GM18499 (cell line): ENCODE data around the gene BIRC5.
"Not testable (repeated sequence)": the region's sequence is repeated elsewhere in the genome, so short reads cannot be mapped to it uniquely, and the experiment has no call there.

ENCODE experiments used
- ATAC-seq: cut with Tn5 transposase; IDR thresholded peaks from one replicate; pipeline ENCODE4 v1.9.1; 2021; ENCODE audit warnings: moderate number of reproducible peaks; ENCODE audit not compliant: insufficient read depth, unreplicated experiment

The BIRC5 gene

DNA sequence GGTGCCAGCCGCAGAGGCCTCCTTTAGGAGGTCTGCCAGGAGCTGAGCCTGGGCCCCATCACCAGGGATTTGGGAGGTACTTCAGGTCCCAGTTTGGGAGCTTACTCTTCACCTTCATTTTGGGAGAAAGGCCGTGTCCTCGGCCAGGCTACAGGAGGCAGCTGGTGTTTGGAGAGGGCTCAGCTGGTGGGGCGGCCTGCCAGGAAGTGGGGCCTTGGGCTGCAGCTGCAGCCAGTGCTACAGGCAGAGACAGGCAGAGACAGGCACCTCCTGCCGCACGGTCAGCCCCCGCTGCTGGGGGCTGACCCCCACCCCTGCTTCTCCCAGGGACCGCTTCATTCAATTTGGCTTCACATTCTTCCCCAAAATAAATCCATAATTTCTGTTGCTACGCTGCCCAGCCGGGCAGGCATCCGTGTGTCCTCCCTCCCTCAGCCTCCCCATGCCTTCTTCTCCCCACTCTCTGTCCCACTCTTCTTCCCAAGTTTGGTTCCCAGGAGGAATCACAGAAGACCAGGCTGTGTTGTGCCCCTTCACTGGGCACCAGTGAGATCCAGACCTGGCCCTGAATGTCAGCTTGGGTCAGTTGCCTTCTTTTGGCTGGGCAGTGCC, 23.5 kb downstream of the BIRC5 start:
- ATAC-seq: no peak

DNA sequence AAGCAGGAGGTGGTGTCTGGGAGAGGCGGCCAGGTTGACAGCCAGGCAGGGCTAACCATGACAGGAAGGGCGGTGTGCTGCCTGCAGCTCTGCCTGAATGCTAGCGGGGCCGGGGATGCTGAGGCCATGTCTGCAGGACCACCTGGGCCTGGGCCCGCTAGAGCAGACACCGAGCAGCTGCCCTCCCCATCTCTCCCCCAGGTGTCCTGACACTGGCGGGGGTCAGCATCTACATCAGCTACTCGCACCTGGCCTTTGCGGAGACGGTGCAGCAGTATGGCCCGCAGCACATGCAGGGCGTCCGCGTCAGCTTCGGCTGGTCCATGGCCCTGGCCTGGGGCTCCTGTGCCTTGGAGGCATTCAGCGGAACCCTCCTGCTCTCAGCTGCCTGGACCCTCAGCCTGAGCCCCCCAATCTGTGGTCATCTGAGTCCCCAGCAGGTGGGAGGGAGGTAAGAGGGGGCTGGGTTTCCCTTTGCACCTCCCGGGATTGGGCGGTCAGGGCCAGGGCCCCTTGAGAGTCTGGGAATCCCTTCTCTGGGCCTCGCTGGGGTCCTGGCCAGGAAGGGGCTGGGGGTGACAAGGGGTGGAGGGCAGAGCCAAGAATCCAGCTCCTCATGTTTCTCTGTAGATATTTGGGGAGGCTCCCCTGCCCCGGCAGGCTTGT, 24.9 kb downstream of the BIRC5 start:
- no peak for ATAC-seq

DNA sequence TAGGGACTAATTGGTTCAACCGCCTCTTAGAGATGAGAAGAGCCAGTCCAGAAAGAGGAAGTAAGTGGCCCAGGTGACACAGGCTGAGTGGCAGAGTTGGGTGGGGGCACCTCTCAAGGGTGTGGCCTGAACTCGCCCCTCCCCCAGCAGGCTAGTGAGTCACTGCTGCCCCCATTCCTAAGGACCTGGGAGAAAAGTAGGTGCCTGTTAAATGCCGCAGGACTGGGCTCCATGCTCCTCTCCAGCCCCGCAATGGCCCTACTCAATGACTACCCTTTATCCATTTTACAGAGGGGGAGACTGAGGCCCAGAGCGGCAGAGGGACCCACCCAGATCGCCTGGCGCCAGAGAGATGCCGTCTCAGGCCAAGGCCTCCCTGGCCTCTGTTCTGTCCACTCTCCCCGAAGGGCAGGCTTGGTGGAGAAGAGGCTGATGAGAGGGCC, 25.5 kb downstream of the BIRC5 start:
- no peak for ATAC-seq

DNA sequence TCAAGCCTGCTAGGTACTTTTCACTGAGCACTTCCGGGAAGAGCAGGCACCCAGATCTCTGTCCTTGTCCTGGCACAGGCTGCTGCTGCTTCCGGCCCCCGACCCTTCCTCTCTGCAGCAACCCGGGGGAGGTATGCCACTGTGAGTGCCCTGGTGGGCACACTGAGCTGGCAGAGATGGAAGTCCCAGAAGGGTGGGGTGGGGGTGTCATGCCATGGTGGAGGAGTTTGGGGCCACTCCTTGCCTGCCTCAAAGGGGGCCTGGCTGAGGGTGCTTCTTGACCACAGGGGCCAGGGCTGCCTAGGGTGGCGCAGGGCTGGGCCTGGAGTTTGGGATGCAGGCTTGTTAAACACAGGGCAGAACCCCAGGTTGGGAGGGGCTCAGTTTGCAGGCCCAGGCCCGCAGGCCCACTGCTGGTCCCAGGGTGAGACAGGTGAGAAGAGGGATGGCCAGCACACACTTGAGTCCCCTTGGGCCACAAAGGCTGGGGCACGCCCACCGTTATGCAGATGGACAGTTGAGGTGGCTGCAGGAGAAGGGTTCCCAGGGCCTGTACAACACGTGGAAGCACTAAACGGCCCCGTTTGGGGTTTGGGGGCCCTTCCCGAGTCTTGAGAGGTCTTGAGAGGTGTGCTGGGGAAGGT, 26.1 kb downstream of the BIRC5 start:
- ATAC-seq: no peak

DNA sequence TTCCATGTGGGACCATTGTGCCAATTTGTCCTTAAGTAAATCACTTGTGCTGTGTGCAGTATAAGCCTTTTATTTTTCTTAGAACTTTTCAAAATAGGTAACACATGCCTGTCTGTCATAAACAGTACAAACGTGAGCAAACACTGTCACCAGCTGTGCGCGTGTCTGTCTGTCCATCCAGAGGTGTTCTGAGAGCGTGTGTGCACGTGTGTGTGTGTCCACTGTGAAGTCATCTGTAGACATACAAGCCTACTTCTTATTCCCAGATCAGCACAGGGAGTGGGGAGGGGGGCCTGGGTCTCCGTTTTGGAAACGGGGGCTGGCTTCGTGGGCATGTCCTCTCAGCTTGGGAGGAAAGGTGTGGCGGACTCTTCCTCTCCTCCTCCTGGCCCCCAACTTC, 26.8 kb downstream of the BIRC5 start:
- ATAC-seq: no peak

DNA sequence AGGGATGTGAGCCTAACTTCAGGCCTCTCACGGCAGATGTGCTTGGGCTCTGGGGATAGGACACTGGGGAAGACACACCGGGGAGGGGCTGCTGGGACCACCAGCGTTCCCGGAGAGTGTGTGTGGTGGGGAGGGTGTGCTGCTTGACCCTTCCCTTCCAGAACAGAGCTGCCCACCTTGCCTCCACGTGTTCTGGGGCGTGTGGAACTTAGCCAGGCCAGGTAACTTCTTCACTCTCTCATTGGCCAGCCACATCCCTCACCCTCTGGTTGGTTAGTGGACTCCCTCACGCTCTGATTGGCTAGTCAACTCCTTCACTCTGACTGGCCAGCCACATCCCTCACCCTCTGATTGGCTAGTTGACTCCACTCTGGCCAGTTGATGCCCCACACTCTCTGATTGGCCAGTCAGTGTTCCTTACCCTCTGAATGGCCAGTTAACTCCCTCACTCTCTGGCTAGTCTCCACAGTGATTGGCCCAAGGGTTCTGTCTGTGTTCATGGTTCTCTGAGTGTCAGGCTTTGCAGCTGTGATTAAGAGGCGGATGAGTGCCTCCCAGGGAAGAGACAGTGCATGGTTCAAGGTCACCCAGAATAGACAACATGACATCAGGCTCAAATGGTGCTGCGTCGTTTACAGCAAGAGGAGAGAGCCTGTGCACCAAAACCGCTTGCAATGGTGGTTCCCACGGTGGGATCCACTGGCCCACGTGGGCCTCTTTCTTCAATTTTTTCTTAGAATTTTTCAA, 27.4 kb downstream of the BIRC5 start:
- ATAC-seq: no peak

DNA sequence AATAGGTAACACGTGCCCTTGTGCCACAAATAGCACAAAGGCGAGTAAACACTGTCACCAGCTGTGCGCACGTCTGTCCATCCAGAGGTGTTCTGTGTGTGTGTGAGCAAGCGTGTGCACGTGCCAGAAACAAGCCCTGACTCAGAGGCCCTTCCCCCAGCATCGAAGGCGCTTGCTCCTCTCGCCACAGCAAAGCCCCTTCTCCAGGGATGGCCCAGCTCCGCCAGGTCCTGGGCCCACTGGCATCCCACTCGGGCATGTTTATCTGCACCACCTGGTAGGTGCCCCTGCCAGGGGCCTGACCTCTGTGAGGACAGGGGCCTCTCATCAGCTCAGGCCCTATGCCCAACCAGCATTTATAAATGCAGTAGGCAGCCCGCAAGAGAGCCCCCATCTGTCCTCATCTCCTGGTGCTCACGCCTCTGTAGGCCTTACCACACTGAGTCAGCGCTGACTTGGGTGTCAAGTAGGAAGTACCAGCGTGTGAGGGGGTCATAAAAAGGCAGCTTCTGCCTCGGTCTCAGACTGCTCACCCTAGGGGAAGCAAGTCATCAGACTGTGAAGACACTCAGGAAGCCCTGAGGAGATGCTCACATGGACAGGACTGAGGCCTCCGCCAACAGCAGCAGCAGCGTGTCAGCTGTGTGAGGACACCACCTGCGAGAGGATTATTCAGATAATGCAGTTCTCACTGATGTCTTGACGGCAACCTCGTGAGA, 28.1 kb downstream of the BIRC5 start:
- no peak for ATAC-seq

DNA sequence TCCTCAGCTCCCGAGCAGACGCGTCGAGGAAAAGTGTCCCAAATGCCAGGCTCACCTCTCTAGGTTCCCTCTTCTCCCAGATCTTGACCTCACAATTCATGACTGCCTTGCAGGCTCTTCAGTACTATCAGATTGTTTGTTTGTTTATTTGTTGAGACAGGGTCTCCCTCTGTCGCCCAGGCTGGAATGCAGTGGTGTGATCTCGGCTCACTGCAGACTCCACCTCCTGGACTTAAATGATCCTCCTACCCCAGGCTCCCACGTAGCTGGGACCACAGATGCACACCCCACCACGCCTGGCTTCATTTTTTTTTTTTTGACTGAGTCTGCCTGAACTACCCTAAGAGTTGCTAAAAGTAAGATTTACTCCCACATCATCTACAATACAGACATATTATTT, 33.3 kb downstream of the BIRC5 start:
- ATAC-seq: no peak

DNA sequence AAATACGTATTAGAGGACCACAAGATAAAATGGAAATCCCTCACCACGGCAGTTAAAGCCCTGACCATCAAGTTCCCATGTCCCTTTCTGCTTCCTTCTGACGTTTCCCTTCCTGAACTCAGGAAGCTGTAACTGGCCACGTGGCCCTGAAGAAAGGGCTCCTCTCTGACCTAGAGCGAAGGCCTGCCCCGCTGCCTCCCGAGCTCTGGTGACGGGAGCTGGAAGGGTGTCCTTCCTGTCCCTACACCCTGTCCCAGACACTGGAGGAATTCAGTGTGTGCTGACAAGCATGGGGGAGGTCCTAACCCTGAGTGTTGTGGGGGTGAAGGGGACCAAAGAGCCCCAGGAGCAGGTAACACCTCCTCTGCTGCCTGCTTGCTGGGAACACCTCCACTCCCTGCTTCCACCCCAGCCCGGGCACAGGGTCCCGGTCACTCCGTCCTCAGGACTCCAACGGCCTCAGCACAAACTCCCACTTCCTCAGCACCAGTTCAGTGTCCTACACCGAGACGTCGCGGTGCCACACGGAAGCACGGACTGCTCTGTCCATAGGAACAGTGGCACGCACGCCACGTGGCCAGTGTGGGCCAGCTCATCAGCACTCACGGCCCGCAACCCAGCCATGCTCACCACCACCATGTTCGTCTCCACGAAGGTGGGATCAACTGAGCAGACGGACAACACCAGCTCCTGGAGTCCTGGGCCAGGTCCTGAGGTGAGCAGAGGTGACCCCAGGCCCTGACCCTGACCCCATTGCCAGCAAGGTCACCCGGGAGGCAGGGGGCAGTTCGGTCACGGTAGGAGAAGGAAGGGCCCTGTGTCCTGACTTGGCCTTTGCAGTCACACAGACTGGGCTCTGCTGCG, 34.2 kb downstream of the BIRC5 start:
- no peak for ATAC-seq

DNA sequence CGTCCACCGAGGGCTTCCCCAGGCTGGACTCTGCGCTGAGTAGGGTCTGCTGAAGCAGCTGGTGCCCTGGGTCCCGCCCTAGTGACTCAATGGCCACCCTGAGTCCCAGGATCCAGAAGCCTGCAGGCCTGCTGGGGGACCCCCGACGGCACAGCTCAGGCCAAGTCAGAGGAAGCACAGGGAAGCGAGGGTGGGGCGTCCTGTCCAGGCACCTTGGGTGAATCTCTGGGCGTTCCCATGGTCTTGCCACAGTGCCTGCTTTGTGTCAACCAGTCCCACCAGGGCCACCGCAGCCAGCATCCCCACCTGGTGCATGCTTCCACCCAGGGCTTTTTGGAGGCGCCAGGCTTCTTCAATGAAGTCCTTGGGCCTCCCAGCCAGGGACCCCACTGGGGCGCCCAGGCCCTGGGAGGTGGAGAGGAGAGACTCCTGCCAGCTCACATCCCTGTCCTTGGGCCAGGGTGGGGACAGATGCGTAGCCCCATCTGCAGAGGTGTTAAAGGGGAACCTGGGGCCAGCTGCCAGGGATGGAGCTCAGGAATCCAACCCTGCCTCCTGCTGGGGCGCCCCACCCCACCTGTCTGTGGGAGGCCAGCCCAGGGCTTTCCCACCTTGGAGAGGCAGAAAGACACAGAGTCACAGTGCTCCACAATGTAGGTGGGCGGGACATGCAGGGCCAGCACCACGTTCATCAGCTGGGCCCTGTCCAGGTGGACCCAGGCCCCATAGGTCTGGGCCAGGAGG, 35.2 kb downstream of the BIRC5 start:
- no peak for ATAC-seq

DNA sequence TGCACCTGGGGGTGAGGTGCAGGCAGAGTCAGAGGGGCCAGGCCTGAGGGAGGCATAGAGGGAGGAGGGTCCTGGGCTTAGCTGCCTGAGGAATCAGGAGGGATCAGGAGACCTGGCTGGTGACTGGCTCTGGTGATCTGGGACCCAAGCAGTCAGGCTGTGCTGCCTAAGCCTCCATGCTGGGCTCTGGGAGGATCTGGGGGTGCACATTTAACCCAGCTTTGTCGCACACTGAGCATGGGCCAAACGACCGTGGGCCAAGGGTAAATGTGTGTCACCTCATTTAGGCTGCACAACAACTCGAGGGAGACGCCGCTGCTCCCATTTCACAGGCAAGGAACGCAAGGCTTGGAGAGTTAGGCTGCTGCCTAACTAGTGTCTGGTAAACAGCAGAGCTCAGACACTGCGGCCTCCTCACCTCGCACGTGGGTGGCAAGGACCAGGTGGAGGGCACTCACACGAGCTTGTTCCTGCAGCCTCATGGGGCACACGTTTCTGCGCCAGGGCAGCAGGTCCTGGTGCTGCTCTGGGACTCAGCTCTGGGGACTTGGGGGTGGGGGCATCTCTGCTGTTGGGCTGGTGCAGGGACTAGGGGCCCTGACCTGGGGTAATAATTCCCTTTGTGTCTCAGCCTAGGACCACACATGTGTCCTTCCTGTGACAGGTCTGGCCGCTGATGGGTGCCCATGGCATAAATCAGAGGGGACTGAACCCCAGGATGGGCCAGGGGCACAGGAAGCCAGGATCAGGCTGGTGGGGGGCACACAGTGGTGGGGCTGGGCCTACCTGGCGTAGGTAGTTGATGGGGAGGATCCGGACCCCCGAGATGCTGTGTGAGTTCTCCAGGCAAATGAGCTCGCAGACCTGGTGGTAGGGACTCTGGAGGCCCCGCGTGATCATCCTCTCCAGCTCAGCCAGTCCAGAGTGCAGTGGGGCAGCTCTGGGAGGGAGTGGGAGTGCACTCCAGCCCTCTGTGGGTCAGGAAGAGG, 36.1 kb downstream of the BIRC5 start:
- no peak for ATAC-seq

DNA sequence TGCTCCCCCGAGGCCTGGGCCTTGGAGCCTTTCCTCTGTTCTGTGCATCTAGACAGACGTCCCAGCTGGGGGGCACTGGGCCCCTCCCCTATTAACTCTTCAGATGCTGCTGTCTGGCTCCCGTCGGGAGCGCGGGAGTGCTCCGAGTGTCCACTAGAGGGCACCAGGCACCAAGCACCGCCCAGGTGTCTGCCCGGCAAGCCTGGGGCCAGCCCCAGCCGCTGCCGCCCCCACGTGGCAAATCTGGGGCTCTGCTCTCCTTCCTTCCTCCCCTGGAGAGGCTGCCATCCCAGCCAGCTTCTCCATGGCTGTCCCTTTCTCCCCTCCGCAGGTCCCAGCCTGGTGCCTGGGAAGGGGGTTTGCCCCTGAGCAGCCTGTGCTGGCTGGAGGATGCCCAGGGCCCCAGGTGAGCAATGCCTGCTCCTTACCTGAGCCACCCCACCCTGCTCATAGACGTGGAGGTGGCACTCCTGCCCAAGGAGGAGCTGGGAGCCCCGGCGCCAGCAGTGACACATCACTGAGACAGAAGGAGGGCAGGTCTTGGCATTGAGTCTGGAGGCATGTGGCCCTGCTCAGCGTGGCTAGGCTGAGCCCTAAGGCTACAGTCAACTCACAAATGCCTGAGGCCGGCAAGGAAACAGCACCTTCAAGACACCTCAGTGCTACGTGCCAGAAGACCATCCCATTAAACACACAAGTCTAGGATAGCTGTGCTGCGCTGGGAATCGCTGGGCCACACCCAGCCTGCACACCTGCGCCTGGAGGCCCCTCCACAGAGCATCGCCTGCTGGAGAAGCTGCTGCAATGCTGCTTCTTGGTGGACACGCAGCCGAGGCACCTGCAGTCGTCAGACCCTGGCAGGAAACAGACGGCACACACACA, 37.1 kb downstream of the BIRC5 start:
- ATAC-seq: no peak

DNA sequence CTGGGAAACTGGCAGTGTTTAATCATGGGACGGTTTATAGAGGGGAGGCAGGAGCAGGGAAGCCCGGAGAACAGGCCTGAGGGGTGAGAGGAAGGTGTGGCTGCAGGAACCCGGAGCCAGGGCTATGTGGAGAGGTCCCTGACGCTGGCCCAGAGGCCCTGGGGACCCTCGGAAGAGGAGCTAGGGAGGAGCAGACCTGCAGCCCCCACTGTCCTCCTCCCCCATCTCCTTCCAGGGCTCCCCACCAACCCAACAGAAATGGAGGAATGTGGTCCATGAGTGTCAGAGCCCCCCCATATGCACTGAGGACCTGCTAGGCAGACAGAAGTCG, 37.7 kb downstream of the BIRC5 start:
- ATAC-seq: no peak

DNA sequence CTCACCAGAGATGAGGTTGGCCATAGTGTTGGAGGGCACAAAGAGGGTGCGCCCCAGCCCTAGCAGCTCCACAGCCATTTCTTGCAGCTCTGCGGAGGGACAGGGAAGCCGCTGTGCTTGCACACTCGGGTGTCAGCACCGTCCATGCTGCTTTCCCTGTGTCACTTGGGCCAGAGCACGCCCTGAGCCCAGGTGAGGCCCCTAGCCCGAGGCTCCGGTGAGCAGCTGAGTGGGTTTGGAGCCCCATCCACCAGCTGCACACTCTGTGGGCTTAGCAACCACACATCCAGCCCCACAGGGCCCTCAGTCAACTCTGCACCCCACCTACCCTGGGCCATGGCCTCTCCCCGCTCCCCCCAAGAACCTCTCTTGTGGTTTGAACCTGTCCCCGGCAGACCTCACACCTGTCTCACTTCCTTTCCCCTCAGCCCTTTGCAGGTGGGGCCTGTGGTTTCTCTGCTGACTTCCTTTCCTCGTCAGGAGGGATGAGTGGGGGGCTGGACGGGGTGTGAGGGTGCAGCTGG, 38.1 kb downstream of the BIRC5 start:
- no peak for ATAC-seq

DNA sequence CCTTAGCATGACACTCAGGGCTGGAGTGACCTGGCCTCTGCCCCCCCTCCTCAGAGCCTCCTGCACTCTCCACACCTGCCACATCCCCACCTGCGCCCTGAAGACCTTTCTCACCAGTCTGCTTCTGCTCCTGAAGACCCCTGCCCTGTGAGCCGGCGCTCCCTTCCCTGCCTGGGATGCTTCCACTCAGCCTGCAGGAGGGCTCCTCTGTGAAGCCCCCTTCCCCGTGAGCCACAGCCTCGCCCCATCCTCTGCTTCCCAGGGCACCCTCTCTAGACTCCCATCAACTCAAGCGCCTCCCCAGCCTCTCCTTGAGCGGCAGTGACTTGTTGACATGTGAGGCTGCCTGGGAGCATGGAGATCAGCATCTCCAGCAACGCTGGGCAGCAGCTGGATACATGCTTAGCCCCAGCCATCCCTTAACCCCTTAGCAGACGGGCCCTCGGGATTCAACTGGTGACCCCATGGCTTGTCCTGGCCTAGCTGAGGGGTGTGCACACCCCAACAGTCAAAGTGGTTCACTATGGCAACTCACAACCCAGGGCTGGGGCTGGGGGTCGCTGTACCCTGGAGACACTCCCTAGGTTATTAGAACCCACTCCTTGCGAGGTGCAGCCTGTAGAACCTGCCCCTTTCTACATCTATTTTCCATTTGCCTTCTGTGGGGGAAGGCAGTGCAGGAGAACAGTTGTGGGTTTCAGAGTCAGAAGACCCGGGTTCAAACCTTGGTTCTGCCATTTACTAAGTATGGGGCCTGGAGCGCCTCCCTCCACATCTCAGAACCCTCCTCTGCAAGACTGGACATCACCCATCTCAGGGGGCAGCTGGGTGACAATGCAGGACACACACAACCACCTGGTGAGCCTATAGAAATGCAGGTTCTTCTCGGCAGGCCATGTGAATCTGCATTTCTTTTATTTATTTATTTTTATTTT, 38.9 kb downstream of the BIRC5 start:
- no peak for ATAC-seq

DNA sequence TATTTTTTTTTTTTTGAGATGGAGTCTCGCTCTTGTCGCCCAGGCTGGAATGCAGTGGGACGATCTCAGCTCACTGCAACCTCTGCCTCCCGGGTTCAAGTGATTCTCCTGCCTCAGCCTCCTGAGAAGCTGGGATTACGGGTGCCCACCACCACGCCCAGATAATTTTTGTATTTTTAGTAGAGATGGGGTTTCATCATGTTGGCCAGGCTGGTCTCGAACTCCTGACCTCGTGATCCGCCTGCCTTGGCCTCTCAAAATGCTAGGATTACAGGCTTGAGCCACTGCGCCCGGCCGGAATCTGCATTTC, 39.5 kb downstream of the BIRC5 start:
- ATAC-seq: not testable (repeated sequence)
